Omental fat pad (tissue), 4 donors: Measurements from ENCODE around the gene TOR3A. TPM values are rescaled to one million over a fixed set of nuclear protein-coding genes. Genes with fewer than 3 reads are reported as not detected.

Experiments
- ATAC-seq: fragments of 150-250 bp; one replicate; pipeline ENCODE4 v1.9.1; 2016; ENCODE audit warnings: mild to moderate bottlenecking, moderate library complexity; ENCODE audit not compliant: low FRiP score
- DNase-seq: peaks from one replicate; pipeline ENCODE4 v3.0.0-alpha.2; 2019; ENCODE audit warnings: low spot score
- total RNA-seq, 4 donors: library from RNA; depleted of rRNA; stranded (reverse); fragments of >200 nt; gene quantifications; one replicate each; pipeline ENCODE4 v1.1.0, GENCODE V29; 2016
- TF ChIP-seq, protein P1 (sequence below), 3 donors: fragments of 450-650 bp; IDR thresholded peaks; one replicate each; pipeline ENCODE4 v1.5.1; 2016 to 2017; ENCODE audit warnings: antibody characterized with exemption in 3 of 3, mild to moderate bottlenecking in 3 of 3, moderate library complexity in 2 of 3

The TOR3A gene
- total RNA-seq, 4 donors from 2014 or later = 26.9 to 44.7 (median 33.7) TPM

GRCh38 chr1:179095377-179095776, 13.5 kb downstream of the TOR3A start:
- TF ChIP-seq, protein P1, sequence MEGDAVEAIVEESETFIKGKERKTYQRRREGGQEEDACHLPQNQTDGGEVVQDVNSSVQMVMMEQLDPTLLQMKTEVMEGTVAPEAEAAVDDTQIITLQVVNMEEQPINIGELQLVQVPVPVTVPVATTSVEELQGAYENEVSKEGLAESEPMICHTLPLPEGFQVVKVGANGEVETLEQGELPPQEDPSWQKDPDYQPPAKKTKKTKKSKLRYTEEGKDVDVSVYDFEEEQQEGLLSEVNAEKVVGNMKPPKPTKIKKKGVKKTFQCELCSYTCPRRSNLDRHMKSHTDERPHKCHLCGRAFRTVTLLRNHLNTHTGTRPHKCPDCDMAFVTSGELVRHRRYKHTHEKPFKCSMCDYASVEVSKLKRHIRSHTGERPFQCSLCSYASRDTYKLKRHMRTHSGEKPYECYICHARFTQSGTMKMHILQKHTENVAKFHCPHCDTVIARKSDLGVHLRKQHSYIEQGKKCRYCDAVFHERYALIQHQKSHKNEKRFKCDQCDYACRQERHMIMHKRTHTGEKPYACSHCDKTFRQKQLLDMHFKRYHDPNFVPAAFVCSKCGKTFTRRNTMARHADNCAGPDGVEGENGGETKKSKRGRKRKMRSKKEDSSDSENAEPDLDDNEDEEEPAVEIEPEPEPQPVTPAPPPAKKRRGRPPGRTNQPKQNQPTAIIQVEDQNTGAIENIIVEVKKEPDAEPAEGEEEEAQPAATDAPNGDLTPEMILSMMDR (IDR thresholded peaks at IDR 0.05) = no peak
- DNase-seq (no peak), ATAC-seq (no peak)

DNA sequence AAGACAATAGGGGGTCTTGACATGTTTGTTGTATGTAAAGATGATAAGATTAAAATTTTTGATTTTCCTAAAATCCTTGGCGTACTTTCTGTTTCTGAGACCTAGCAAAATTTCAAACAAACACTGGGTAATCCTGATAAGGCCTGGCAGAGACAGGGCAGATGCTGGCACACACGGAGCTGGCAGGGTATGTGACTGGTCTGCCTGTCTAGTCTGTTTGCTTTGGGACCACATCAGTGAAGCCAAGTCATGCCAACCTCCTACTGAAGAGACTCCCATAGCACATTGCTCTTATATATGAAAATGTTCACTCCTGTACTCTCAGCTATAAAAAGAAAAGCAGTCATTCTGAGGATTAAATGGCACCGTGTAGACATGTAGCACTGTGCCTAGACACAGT, 14.1 kb downstream of the TOR3A start:
- ATAC-seq (no peak), DNase-seq (no peak)
- TF ChIP-seq, protein P1 (IDR thresholded peaks at IDR 0.05) = no peak

GRCh38 chr1:179099891-179100290, 18.0 kb downstream of the TOR3A start:
- TF ChIP-seq, protein P1 (IDR thresholded peaks at IDR 0.05) = no peak
- DNase-seq (no peak), ATAC-seq (no peak)

- TF ChIP-seq, protein P1 (IDR thresholded peaks at IDR 0.05) = no peak
Observed at GRCh38 chr1:179101566-179101965, 19.7 kb downstream of the TOR3A start.

DNA sequence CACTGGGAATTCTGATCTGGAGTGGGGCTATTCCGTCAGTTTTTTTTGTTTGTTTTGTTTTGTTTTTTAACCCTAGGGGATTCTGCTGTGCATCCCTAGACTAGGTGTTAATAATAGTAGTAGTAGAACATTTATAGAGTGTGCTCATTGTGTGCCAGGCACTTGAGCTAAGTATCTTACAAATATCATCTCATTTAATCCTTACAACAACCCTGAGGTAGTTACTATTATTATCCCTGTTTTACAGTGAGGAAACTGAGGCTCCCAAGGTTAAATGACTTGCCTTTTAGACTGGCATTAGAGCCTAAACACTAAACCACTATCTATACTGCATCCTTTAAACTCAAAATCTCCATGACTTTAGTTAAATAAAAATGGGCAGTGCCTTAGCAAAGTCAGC, 22.1 kb downstream of the TOR3A start:
- ATAC-seq (no peak), DNase-seq (no peak)
- TF ChIP-seq, protein P1 (IDR thresholded peaks at IDR 0.05) = no peak

More at GRCh38 chr1:179101566-179101965, 19.7 kb downstream of the TOR3A start:
- ATAC-seq (no peak), DNase-seq (no peak)

DNA sequence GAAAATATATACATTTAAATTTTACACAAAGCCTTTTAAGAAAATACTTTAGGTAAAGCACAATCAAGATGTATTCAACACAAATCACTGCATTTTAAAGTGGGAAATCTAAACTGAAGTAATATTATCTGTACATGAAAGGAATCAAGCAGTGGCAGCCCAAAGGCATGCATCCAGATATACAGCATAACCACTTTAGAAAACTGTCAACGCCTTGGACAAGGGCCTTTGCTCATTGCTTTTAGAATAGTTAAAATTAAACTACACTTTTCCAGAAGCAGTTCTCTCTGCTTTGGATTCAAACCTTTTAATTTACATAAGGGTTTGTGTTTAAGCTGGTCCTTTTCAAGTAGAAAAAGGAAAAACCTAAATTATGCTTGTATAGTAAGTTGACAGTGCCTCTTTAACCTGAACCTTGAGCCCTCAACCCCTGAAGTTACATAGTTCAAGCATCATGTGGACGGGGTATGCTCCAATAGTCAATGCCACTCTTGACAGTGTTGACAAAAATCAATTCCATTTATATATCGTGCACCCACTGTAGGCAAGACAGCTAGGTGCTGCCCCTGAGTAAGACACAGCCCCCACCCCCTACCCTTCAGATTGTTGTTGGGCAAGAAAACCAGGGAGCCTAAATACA, 22.9 kb downstream of the TOR3A start:
- DNase-seq = no peak
- TF ChIP-seq, protein P1 (IDR thresholded peaks at IDR 0.05) = no peak
- no peak for ATAC-seq

DNA sequence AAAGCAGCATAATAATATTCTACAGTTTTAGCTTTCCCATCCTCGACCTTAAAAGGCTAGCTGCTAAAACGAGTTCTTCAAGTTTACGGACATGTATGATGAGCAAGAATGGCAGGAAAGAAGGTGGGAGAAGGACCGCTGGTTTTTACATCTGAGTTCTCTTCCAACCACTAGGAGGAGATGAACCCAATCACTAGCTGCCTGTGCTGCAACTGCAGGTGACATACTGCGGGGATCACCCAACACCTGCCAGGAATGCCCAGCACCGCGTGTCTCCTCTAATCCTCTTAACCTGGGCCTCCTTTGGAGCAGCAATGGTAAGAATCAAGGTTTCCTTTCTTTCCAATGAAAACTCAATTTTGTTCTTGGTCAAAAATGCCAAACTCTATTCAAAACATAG, 23.5 kb downstream of the TOR3A start:
- DNase-seq = no peak
- ATAC-seq = no peak
- TF ChIP-seq, protein P1 (IDR thresholded peaks at IDR 0.05) = no peak
